SK-N-SH (cell line): Measurements from ENCODE around the gene UBIAD1. TPM values are rescaled to one million over a fixed set of nuclear protein-coding genes. Genes with fewer than 3 reads are reported as not detected.

ENCODE experiments used
- CTCF ChIA-PET: fragments of 300-600, 350-600 bp; formaldehyde crosslinking; extraction: SDS; loops from one replicate; lab custom pipeline; 2021; lab: Yijun Ruan, JAX
- POLR2A ChIA-PET: fragments of 350-600 bp; sonication (Branson Sonifier 250); formaldehyde crosslinking; extraction: SDS; loops from one replicate; lab custom pipeline; 2020; ENCODE audit warnings: antibody characterized with exemption, inconsistent platforms; lab: Yijun Ruan, JAX
- DNase-seq: peaks from one replicate; pipeline ENCODE4 v3.0.0; 2012
- H2AFZ ChIP-seq: fragments of 200-600 bp; sonication (generic); 2 replicates; pipeline ENCODE4 v1.8.1; 2016; ENCODE audit warnings: antibody characterized with exemption, mild to moderate bottlenecking, low read depth
- H3F3A ChIP-seq: fragments of 200-600 bp; sonication (generic); replicated peaks from 2 replicates; pipeline ENCODE3; 2016; ENCODE audit warnings: antibody characterized with exemption, mild to moderate bottlenecking; ENCODE audit not compliant: insufficient read depth
- H3K27ac ChIP-seq, 2 experiments: fragments of 200-500 bp in 1 of 2; fragments of 200-600 bp in 1 of 2; sonication (Bioruptor generic) in 1 of 2; sonication (generic), shearing (Covaris generic) in 1 of 2; 2 replicates each; pipeline versions ENCODE4 v1.5.1 to v1.6.1; 2014 to 2016; ENCODE audit warnings: low read depth in 2 of 2, inconsistent platforms in 1 of 2, low read length in 1 of 2, mild to moderate bottlenecking in 1 of 2, mixed read lengths in 1 of 2
- H3K27me3 ChIP-seq: fragments of 200-600 bp; sonication (generic), shearing (Covaris generic); 2 replicates; pipeline ENCODE4 v1.6.1; 2016; ENCODE audit warnings: mixed run types; ENCODE audit not compliant: insufficient read depth
- H3K36me3 ChIP-seq, 2 experiments: fragments of 200-500 bp in 1 of 2; fragments of 200-600 bp in 1 of 2; sonication (Bioruptor generic) in 1 of 2; sonication (generic) in 1 of 2; replicated peaks in 1 of 2; 2 replicates each; pipeline versions ENCODE3 to v1.5.1; 2014 to 2016; ENCODE audit warnings: low read length in 1 of 2, mild to moderate bottlenecking in 1 of 2; ENCODE audit not compliant: insufficient read depth in 2 of 2, control insufficient read depth in 1 of 2
- H3K4me1 ChIP-seq, 2 experiments: fragments of 200-500 bp in 1 of 2; fragments of 200-600 bp in 1 of 2; sonication (Bioruptor generic) in 1 of 2; sonication (generic), shearing (Covaris generic) in 1 of 2; 2 replicates each; pipeline versions ENCODE4 v1.5.1 to v1.6.1; 2014 to 2016; ENCODE audit warnings: low read depth in 1 of 2, low read length in 1 of 2, mixed run types in 1 of 2; ENCODE audit not compliant: insufficient read depth in 2 of 2, control insufficient read depth in 1 of 2
- H3K4me2 ChIP-seq: fragments of 200-600 bp; sonication (generic), shearing (Covaris generic); 2 replicates; pipeline ENCODE4 v1.6.1; 2017; ENCODE audit warnings: mixed run types
- H3K4me3 ChIP-seq, 2 experiments: fragments of 200-500 bp in 1 of 2; fragments of 200-600 bp in 1 of 2; sonication (Bioruptor generic) in 1 of 2; sonication (generic), shearing (Covaris generic) in 1 of 2; 2 replicates each; pipeline versions ENCODE4 v1.5.1 to v1.8.1; 2014 to 2016; ENCODE audit warnings: low read depth in 2 of 2, inconsistent platforms in 1 of 2, low read length in 1 of 2, mild to moderate bottlenecking in 1 of 2, mixed read lengths in 1 of 2, moderate library complexity in 1 of 2
- H3K79me2 ChIP-seq: fragments of 200-600 bp; sonication (generic); 2 replicates; pipeline ENCODE4 v1.8.1; 2017; ENCODE audit warnings: mild to moderate bottlenecking; ENCODE audit not compliant: insufficient read depth
- H3K9ac ChIP-seq: fragments of 200-600 bp; sonication (generic); 2 replicates; pipeline ENCODE4 v1.6.1; 2017; ENCODE audit warnings: mixed run types
- H3K9me2 ChIP-seq: fragments of 200-600 bp; sonication (generic); 2 replicates; pipeline ENCODE4 v1.6.1; 2017; ENCODE audit warnings: mixed run types
- H3K9me3 ChIP-seq: fragments of 200-600 bp; sonication (generic); 2 replicates; pipeline ENCODE4 v1.6.1; 2017; ENCODE audit warnings: mixed run types, mild to moderate bottlenecking, moderate library complexity
- H4K20me1 ChIP-seq: fragments of 200-600 bp; sonication (generic); 2 replicates; pipeline ENCODE4 v1.6.1; 2017; ENCODE audit warnings: mild to moderate bottlenecking, mixed run types; ENCODE audit not compliant: insufficient read depth
- CHD2 ChIP-seq: fragments of 150-350 bp; IDR thresholded peaks from 2 replicates; pipeline ENCODE4 v1.6.1; 2018; ENCODE audit warnings: low read length; ENCODE audit not compliant: partially characterized antibody
- FOXM1 ChIP-seq: IDR thresholded peaks from 2 replicates; pipeline ENCODE4 v1.4.0; 2012; ENCODE audit warnings: low read depth, mild to moderate bottlenecking
- IRF3 ChIP-seq: fragments of 150-350 bp; IDR thresholded peaks from 2 replicates; pipeline ENCODE4 v1.6.1; 2016; ENCODE audit warnings: mild to moderate bottlenecking, low read depth, low read length
- NRF1 ChIP-seq: IDR thresholded peaks from 2 replicates; pipeline ENCODE4 v1.6.1; 2012; ENCODE audit warnings: low read depth, mild to moderate bottlenecking, low read length
- PBX3 ChIP-seq: IDR thresholded peaks from 2 replicates; pipeline ENCODE4; 2012
- POLR2AphosphoS5 ChIP-seq: IDR thresholded peaks from 2 replicates; pipeline ENCODE4 v1.6.1; 2012; ENCODE audit warnings: low read depth, low read length
- RAD21 ChIP-seq: IDR thresholded peaks from 2 replicates; pipeline ENCODE4 v1.6.1; 2012; ENCODE audit warnings: mild to moderate bottlenecking, low read length
- RFX5 ChIP-seq: IDR thresholded peaks from 2 replicates; pipeline ENCODE4 v1.6.1; 2012; ENCODE audit warnings: mild to moderate bottlenecking, improper control_type of control experiment, low read length
- SMC3 ChIP-seq: IDR thresholded peaks from 2 replicates; pipeline ENCODE4 v1.6.1; 2012; ENCODE audit warnings: low read depth, low read length, improper control_type of control experiment
- USF2 ChIP-seq: fragments of 150-350 bp; IDR thresholded peaks from 2 replicates; pipeline ENCODE4 v1.6.1; 2017; ENCODE audit warnings: antibody characterized with exemption, low read length, low read depth, borderline replicate concordance
- WGBS: methylation state at CpG from one replicate; pipeline ENCODE4 v1.1.6; 2017; ENCODE audit warnings: low lambda C conversion rate; 5-methylcytosine and 5-hydroxymethylcytosine counted together
- polyA plus RNA-seq, 3 experiments: library from polyadenylated mRNA; depleted of rRNA; stranded (reverse); fragments of >200 nt; gene quantifications; 2 replicates each; pipeline ENCODE4 v1.2.3, GENCODE V29; 2012
- TF ChIP-seq, protein P1 (sequence below): fragments of 200-600 bp; sonication (generic); IDR thresholded peaks from 2 replicates; pipeline ENCODE4 v1.6.1; 2017; ENCODE audit warnings: antibody characterized with exemption, mild to moderate bottlenecking, moderate library complexity
- TF ChIP-seq, protein P2 (sequence below): IDR thresholded peaks from 2 replicates; pipeline ENCODE4 v1.4.0; 2012; ENCODE audit warnings: low read depth, borderline replicate concordance

The UBIAD1 gene
- polyA plus RNA-seq, 1 of the 3 experiments (the other 2 are of a cell fraction) = 13.7 TPM

DNA sequence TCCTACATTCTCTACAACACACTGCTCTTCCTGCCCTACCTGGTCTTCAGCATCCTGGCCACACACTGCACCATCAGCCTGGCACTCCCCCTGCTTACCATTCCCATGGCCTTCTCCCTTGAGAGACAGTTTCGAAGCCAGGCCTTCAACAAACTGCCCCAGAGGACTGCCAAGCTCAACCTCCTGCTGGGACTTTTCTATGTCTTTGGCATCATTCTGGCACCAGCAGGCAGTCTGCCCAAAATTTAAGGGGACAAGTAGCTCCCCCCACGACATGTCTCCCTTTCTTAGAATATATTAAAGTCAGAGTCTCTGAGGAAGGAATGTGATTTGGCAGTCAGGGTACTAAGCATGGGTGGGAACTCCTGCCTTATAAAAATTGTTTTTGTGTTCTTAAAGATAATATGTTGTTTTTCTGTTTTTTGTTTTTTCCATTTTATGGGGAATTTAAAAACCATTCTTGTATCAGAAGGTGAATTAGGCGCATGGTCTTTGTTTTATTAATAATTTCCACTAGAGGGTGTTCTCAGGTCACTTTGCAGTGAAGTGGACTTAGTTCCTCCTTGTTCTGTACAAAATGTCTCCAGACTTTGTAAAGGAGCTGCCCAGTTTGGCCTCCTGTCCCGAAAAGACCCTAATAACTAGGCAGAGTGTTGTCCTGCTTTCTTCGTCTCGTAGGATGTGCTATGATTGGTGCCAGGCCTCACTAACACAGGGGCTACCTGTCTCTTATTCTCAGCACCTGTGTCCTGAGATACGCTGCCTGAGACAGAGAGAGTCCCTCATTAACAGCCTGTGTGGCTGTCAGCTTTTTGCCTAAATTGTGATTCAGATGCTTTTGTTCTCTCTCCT lies 13.1 kb downstream of the UBIAD1 start:
- Histone ChIP-seq H3K36me3 (peaks cover 0 to 3% of the 10 kb centered on the region in 2 experiments), H3K4me3 (no peak overlapping the region), H2AFZ (no peak overlapping the region), H3K9me2 (no peaks in the 10 kb centered on the region), H3K9me3 (no peaks in the 10 kb centered on the region), H3K79me2 (peaks cover 12% of the 10 kb centered on the region), H4K20me1 (peaks cover 6% of the 10 kb centered on the region), H3K27me3 (no peaks in the 10 kb centered on the region), H3K4me1 (peaks cover 0 to 10% of the 10 kb centered on the region in 2 experiments; a peak in 2 of 4 replicates), H3K27ac (no peak overlapping the region), H3K4me2 (no peak overlapping the region), H3K9ac (no peak overlapping the region), H3F3A (no peaks in the 10 kb centered on the region)
- WGBS = 98% methylated on average over 5 of the region's 7 CpGs
- ChIA-PET CTCF (interaction anchor here (0.6 to 2.5 kb wide), 30 partner anchors 10 to 434 kb away, joined by 3 to 42 read pairs (median 4); partner anchors contain the start of gene DISP3), POLR2A (interaction anchor here (1.0 kb wide), 1 partner anchor 359 kb away, joined by 3 read pairs; no protein-coding TSS in a partner anchor)
- DNase-seq = peak; percentile 49
- no peak for TF ChIP-seq PBX3
- TF ChIP-seq SMC3 = peak; percentile 56
- TF ChIP-seq NRF1 = no peak
- TF ChIP-seq, protein P1, sequence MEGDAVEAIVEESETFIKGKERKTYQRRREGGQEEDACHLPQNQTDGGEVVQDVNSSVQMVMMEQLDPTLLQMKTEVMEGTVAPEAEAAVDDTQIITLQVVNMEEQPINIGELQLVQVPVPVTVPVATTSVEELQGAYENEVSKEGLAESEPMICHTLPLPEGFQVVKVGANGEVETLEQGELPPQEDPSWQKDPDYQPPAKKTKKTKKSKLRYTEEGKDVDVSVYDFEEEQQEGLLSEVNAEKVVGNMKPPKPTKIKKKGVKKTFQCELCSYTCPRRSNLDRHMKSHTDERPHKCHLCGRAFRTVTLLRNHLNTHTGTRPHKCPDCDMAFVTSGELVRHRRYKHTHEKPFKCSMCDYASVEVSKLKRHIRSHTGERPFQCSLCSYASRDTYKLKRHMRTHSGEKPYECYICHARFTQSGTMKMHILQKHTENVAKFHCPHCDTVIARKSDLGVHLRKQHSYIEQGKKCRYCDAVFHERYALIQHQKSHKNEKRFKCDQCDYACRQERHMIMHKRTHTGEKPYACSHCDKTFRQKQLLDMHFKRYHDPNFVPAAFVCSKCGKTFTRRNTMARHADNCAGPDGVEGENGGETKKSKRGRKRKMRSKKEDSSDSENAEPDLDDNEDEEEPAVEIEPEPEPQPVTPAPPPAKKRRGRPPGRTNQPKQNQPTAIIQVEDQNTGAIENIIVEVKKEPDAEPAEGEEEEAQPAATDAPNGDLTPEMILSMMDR = peak; percentile 55
- TF ChIP-seq RAD21 = peak; percentile 81

GRCh38 chr1:11286735-11287410 lies 13.9 kb downstream of the UBIAD1 start:
- ChIA-PET POLR2A (interaction anchor here (1.0 kb wide), 1 partner anchor 358 kb away, joined by 3 read pairs; no protein-coding TSS in a partner anchor), CTCF (interaction anchor here (0.6 to 2.5 kb wide), 29 partner anchors 9 to 433 kb away, joined by 3 to 42 read pairs (median 4); partner anchors contain the start of gene DISP3)
- Histone ChIP-seq H3K4me1 (peaks cover 0 to 6% of the 10 kb centered on the region in 2 experiments; a peak in 2 of 4 replicates), H3K9me3 (no peaks in the 10 kb centered on the region), H3K4me3 (no peak overlapping the region), H3K4me2 (no peak overlapping the region), H3K27me3 (no peaks in the 10 kb centered on the region), H3K9me2 (no peaks in the 10 kb centered on the region), H3F3A (no peaks in the 10 kb centered on the region), H4K20me1 (peaks cover 6% of the 10 kb centered on the region), H3K79me2 (peaks cover 12% of the 10 kb centered on the region), H3K9ac (no peak overlapping the region), H2AFZ (no peak overlapping the region), H3K27ac (no peak overlapping the region), H3K36me3 (peaks cover 0 to 3% of the 10 kb centered on the region in 2 experiments)
- 100% methylated on average over 3 of the region's 3 CpGs for WGBS
- no peak for DNase-seq
- TF ChIP-seq USF2 (no peak), RAD21 (no peak), FOXM1 (no peak), POLR2AphosphoS5 (no peak), RFX5 (no peak), CHD2 (no peak), NRF1 (no peak), IRF3 (no peak)
- TF ChIP-seq, protein P2, sequence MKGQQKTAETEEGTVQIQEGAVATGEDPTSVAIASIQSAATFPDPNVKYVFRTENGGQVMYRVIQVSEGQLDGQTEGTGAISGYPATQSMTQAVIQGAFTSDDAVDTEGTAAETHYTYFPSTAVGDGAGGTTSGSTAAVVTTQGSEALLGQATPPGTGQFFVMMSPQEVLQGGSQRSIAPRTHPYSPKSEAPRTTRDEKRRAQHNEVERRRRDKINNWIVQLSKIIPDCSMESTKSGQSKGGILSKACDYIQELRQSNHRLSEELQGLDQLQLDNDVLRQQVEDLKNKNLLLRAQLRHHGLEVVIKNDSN = no peak
